Mesothelial cell of epicardium (in vitro differentiated cells): Measurements from ENCODE around the gene PJVK. TPM values are rescaled to one million over a fixed set of nuclear protein-coding genes. Genes with fewer than 3 reads are reported as not detected.
"Not testable (repeated sequence)": the region's sequence is repeated elsewhere in the genome, so short reads cannot be mapped to it uniquely, and the experiment has no call there.

Experiments used
- DNase-seq, 2 experiments: peaks; one replicate each; pipeline ENCODE4 v3.0.0; 2021; ENCODE audit warnings: low spot score in 2 of 2; ENCODE audit not compliant: unreplicated experiment in 2 of 2
- H3K27ac Mint-ChIP-seq: 2 replicates; pipeline ENCODE4 v1.8.0; 2021; ENCODE audit warnings: mixed read lengths
- H3K27me3 Mint-ChIP-seq: 2 replicates; pipeline ENCODE4 v1.8.0; 2021; ENCODE audit warnings: low read depth, mixed read lengths
- H3K36me3 Mint-ChIP-seq: 2 replicates; pipeline ENCODE4 v1.8.0; 2021; ENCODE audit warnings: mixed read lengths
- H3K4me1 Mint-ChIP-seq: 2 replicates; pipeline ENCODE4 v1.8.0; 2021; ENCODE audit warnings: mixed read lengths
- H3K4me3 Mint-ChIP-seq: 2 replicates; pipeline ENCODE4 v1.8.0; 2021; ENCODE audit warnings: mild to moderate bottlenecking, moderate library complexity, mixed read lengths
- H3K9me3 Mint-ChIP-seq: 2 replicates; pipeline ENCODE4 v1.8.0; 2021; ENCODE audit warnings: mixed read lengths
- total RNA-seq: library from RNA; stranded (reverse); gene quantifications from 3 replicates; pipeline ENCODE4 v1.2.1, GENCODE V29; 2021
- TF ChIP-seq, protein P1 (sequence below): fragments of 200-600 bp; sonication (generic); IDR thresholded peaks from one replicate; pipeline ENCODE4 v1.5.0; 2021; ENCODE audit warnings: antibody characterized with exemption; ENCODE audit not compliant: unreplicated experiment

PJVK gene
- total RNA-seq, 1 donor from 2014 or later = 12.2 TPM

DNA sequence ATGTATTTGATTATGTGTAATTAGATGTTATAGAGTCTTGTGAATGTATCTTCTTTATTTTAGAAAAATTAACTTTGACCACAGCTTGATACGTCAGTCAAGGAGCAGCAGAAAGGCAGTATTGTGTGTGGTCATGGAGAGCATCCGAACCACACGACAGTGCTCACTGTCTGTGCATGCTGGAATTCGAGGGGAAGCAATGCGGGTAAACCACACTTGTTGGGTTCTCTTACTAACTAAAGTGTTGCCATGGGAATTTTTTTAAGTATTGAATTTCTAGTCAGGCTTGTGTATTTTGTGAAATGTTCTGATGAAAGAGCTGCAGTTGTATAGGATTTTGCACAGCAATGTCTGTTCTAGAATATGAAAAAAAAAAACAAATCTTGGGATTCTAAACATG is 4.8 kb downstream of the PJVK start:
- H3K27me3 Mint-ChIP-seq = no peaks in the 10 kb centered on the region
- TF ChIP-seq, protein P1, sequence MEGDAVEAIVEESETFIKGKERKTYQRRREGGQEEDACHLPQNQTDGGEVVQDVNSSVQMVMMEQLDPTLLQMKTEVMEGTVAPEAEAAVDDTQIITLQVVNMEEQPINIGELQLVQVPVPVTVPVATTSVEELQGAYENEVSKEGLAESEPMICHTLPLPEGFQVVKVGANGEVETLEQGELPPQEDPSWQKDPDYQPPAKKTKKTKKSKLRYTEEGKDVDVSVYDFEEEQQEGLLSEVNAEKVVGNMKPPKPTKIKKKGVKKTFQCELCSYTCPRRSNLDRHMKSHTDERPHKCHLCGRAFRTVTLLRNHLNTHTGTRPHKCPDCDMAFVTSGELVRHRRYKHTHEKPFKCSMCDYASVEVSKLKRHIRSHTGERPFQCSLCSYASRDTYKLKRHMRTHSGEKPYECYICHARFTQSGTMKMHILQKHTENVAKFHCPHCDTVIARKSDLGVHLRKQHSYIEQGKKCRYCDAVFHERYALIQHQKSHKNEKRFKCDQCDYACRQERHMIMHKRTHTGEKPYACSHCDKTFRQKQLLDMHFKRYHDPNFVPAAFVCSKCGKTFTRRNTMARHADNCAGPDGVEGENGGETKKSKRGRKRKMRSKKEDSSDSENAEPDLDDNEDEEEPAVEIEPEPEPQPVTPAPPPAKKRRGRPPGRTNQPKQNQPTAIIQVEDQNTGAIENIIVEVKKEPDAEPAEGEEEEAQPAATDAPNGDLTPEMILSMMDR = no peak
- no peak overlapping the region for H3K27ac Mint-ChIP-seq

DNA sequence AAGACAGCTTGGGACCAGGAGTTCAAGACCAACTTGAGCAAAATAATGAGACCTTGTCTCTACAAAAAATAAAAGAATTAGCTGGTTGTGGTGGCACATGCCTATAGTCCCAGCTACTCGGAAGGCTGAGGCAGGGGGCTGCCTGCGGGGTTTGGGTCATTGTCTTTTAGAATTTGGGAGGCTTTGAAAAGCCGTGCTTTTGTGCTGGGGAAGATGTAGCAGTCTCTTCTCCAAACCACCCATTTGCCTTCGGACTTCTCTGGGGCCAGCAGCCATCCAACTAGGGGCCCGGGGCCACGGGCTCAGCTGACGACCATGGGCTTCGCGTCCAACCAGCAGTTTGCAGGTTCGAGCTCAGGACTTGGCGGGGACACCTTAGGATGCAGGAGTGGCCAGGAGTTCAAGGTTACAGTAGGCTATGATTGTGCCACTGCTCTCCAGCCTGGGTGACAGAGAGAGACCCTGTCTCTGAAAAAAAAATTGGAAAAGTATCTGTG is 6.3 kb downstream of the PJVK start:
- Mint-ChIP-seq H3K4me3 (no peak overlapping the region), H3K27me3 (no peaks in the 10 kb centered on the region), H3K9me3 (peaks cover 5% of the 10 kb centered on the region), H3K4me1 (peaks cover 5% of the 10 kb centered on the region), H3K36me3 (peaks cover 3% of the 10 kb centered on the region), H3K27ac (no peak overlapping the region)
- DNase-seq = no peak
- TF ChIP-seq, protein P1 = no peak

More for the DNA sequence above, 4.8 kb downstream of the PJVK start:
- Mint-ChIP-seq H3K4me1 (peaks cover 12% of the 10 kb centered on the region), H3K9me3 (peaks cover 5% of the 10 kb centered on the region), H3K36me3 (peaks cover 3% of the 10 kb centered on the region), H3K4me3 (no peak overlapping the region)
- no peak for DNase-seq

DNA sequence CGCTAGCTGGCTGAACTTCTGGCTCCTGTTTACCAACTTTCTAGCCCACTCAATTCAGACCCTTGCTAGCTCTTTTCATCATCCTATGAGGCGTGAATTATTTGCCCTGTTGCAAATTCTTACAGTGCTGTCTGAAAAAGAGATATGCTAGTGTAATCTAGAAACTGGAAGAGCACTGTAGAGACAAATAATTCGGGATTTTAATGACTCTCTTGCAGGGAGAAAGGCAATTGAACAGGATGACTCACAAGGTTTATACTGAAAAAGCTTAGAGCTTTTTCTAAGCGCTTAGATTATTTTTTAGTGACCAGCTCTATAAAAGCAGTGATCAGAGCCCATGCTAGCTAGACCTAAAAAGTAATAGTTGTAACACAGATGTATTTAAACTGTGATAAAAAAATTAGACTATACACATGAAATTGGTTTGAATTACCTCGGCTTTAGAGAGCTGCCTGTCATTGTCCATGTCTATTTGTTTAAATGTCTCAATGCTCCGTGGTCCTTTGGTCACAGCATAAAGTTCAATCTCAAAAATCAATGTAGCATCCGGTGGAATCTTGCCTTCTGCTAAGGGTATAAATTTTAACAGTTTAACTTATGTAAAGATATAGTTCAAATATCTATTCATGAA is 18.2 kb downstream of the PJVK start:
- H3K4me3 Mint-ChIP-seq = no peak overlapping the region
- H3K27ac Mint-ChIP-seq = no peak overlapping the region
- H3K9me3 Mint-ChIP-seq = no peaks in the 10 kb centered on the region
- TF ChIP-seq, protein P1 = no peak
- H3K27me3 Mint-ChIP-seq = no peaks in the 10 kb centered on the region
- H3K4me1 Mint-ChIP-seq = peaks cover 9% of the 10 kb centered on the region
- peaks cover 17% of the 10 kb centered on the region for H3K36me3 Mint-ChIP-seq
- no peak for DNase-seq

DNA sequence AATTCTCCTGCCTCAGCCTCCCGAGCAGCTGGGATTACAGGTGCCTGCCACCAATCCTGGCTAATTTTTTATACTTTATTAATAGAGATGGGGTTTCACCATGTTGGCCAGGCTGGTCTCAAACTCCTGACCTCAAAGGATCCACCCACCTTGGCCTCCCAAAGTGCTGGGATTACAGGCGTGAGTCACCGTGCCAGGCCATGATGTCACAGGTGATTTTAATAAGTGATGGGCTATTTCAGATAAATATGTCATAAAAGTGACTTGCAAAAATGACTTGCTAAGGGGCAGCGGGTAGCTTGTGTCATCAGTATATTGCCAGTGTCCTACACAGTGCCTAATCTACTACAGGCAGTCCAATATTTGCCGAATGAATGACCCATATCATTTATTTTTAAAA is 20.1 kb downstream of the PJVK start:
- not testable (repeated sequence) for H3K9me3 Mint-ChIP-seq, H3K36me3 Mint-ChIP-seq, H3K4me3 Mint-ChIP-seq, H3K27ac Mint-ChIP-seq, H3K27me3 Mint-ChIP-seq, DNase-seq
- peaks cover 14% of the 10 kb centered on the region for H3K4me1 Mint-ChIP-seq

DNA sequence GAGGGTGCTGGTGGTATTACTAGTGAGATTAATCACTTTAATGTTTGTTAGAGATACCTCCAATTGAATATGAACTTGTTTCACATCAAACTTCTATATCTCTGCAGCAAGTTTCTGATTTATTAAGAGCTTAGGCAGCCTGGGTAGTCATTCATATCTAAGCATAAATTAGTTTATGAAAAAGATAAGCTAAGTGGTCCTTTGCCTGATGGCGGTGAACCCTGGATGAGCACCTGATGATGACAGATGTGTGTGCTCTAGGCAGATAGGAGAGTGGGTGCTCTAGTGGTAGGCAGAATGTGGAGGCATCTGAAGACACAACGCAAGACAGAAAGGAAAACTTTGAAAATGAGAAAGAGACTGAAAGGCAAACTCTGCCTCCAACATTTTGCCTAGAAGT is 22.2 kb downstream of the PJVK start:
- DNase-seq = no peak
- Mint-ChIP-seq H3K36me3 (no peaks in the 10 kb centered on the region), H3K27ac (peak overlapping the region; percentile 7), H3K4me3 (no peak overlapping the region), H3K9me3 (no peaks in the 10 kb centered on the region), H3K27me3 (no peaks in the 10 kb centered on the region), H3K4me1 (peaks cover 24% of the 10 kb centered on the region)
- TF ChIP-seq, protein P1 = no peak

DNA sequence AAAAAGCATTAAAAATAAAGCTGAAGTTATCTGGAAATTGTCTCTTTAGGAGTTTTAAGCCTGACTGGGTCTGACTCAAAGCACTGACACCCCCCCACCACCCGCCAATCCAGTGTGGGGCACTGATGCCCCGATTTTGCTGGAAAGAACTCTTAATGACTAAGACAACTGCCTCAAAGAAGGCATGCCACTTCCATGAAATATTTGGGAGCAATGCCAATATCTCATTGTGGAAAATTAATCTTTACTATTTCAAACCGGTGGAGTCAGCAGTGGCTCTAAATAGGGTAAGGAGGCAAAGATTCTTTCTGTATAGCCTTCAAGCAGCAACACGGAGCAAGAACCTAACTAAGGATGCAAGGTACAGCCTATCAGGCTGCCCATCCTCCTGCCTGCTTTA is 22.8 kb downstream of the PJVK start:
- Mint-ChIP-seq H3K36me3 (no peaks in the 10 kb centered on the region), H3K27me3 (no peaks in the 10 kb centered on the region), H3K9me3 (no peaks in the 10 kb centered on the region), H3K4me1 (peaks cover 27% of the 10 kb centered on the region), H3K27ac (no peak overlapping the region), H3K4me3 (no peak overlapping the region)
- DNase-seq = no peak
- TF ChIP-seq, protein P1 = no peak
